B cell (primary cell): ENCODE measurements around the gene WDR7.

Experiments used
- CTCF ChIP-seq: fragments of 200-600 bp; IDR thresholded peaks from one replicate; pipeline ENCODE4 v1.8.0; 2022; ENCODE audit warnings: antibody characterized with exemption, mild to moderate bottlenecking
- EZH2 ChIP-seq: IDR thresholded peaks from 2 replicates; pipeline ENCODE4 v1.6.1; 2012; ENCODE audit warnings: borderline replicate concordance, low read depth, mild to moderate bottlenecking, moderate library complexity, low read length; ENCODE audit not compliant: insufficient read depth, poor library complexity, severe bottlenecking

DNA sequence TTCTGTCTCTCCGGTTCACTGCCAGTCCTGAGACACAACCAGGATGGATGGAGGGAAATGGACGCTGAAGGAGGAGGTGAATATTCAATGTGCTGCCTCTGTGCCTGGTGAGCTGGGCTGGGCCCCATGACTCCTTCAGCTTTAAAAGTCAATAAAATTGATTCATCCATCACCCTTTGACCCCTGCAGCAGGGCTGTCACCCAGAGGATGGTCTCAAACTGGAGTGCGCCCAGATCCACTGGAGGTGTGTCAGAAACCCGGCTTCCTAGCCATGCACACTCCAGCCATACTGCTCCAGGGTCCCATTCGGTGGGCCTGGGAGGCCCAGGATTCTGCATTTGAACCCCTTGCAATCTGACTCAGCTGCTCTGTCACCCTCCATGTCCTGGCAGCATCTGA, 401.6 kb downstream of the WDR7 start:
- TF ChIP-seq CTCF (no peak), EZH2 (no peak)
